GM12891 (cell line): ENCODE data around the gene C1QTNF5.

Experiments used
- DNase-seq: peaks from one replicate; pipeline ENCODE4 v3.0.0; 2011; ENCODE audit warnings: low spot score; ENCODE audit not compliant: insufficient read length
- FAIRE-seq: peaks from 2 replicates; lab custom pipeline; 2011; peaks lifted over from hg19 to GRCh38; lab: Jason Lieb, UNC
- PAX5 ChIP-seq: IDR thresholded peaks from 2 replicates; pipeline ENCODE4 v1.6.1; 2011; ENCODE audit warnings: low read length, moderate library complexity, mild to moderate bottlenecking; ENCODE audit not compliant: insufficient read depth, severe bottlenecking
- POLR2A ChIP-seq: IDR thresholded peaks from 2 replicates; pipeline ENCODE4 v1.6.1; 2011; ENCODE audit warnings: low read depth, low read length, control low read depth
- POLR2AphosphoS5 ChIP-seq: IDR thresholded peaks from 2 replicates; pipeline ENCODE4 v1.6.1; 2011; ENCODE audit warnings: low read depth, low read length, control low read depth
- POU2F2 ChIP-seq: IDR thresholded peaks from 2 replicates; pipeline ENCODE4 v1.6.1; 2011; ENCODE audit warnings: low read depth, mild to moderate bottlenecking, control low read depth, low read length, moderate library complexity
- SPI1 ChIP-seq: IDR thresholded peaks from 2 replicates; pipeline ENCODE4 v1.6.1; 2011; ENCODE audit warnings: low read depth, low read length, control low read depth
- TAF1 ChIP-seq: IDR thresholded peaks from 2 replicates; pipeline ENCODE4 v1.6.1; 2011; ENCODE audit warnings: low read depth, low read length, control low read depth

The C1QTNF5 gene

DNA sequence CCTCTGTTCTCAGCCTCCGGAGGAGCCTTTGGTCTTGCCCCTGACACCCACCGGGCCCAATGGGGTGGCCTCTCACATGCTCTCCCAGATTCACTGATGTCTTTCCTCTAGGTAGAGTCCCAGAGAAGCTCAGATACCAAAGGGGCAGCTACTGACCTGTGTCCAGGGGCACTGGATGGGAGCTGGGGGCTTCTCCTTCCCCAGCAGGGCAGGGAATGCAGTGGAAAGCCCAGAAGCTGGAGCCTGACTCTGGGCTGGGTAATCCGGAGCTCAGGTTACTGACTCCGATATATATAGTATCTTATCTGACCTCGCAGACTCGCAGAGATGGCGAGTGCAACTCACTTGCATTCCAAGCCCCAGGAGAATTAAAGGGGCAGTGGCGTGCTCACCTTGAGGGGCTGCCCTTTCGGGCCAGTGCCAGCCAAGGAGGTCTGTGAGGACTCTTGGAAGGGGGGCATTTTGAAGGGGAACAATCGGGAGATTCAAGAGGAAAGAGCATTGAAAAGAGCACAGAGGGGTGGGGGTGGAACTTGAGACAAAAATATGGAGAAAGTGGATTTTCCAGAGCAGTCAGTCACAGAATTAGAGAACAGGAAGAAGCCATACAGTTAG lies 38.3 kb upstream of the C1QTNF5 start:
- TF ChIP-seq SPI1 (no peak), POLR2A (no peak), POU2F2 (no peak), PAX5 (no peak), POLR2AphosphoS5 (no peak), TAF1 (no peak)
- DNase-seq, result no peak
- no peak for FAIRE-seq

DNA sequence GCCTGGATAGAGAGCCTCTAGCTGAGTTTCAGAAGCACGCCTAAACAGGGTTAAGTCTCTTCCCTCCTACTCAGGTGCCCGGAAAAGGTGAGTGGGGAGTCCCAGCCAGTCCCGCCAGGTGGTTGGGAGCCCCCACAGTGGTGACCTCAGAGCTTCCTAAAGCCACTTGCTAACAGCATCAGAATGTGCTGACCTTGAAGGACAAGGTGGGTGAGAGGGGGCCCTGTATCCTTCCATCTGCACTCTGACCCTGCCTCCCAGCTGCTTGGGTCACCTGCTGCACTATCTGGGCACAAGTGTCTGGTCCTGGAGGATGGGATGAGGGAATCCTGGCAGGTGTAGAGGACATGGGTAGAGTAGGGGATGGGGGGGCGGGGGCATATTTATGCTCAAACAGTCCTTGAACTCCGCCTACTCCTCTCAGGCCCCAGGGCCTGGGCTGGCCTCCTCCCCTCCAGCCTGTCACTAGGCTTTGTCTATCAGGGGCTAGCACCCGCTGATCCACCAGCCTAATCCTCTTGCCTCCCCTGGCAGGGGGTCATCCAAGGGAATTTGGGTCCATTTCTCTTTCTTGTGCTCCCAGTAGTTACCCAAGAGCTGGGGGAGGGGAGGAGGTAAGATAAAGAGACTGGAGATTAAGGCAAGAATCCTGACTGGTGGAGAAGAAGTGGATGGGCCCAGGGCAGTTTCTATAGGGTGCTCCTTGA lies 37.4 kb upstream of the C1QTNF5 start:
- no peak for TF ChIP-seq POLR2A
- no peak for TF ChIP-seq PAX5
- no peak for TF ChIP-seq SPI1
- no peak for TF ChIP-seq POLR2AphosphoS5
- TF ChIP-seq TAF1, result no peak
- TF ChIP-seq POU2F2, result no peak
- no peak for DNase-seq
- FAIRE-seq, result no peak

DNA sequence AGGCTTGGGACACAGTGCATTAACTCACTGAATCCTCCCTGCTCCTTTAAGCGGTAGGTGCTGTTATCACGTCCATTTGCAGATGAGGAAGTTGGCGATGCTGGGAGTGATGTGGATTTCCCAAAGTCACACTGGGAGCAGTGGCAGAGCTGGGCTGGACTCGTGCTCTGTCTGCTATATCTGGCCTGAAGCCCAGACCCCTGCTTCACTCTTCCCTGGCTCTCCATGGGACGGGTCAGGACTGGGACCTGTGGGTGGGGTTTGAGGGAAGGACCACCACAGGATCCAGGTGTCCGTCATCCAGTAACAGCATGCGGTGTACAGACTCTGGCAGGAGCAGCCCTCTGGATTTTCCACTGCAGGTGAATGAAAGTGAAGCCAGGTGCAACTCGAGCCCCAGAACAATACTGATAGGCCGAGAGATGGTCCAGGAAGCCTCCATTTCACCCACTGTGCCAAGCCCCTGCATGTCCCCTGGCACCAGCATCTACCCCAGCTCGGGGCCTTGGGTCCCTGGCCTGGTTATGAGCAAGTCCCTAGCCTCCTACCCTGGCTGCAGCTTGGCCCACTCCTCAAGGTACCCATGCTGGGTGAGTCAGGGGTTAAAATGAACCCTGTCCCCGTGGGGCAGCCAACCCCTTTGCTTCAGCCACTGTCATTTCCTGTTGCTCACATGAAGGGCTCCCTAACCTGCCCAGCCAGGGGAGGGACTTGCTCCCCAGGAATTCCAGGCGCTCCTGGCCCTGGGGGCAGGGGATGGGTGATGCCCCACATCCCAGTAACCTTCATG lies 36.6 kb upstream of the C1QTNF5 start:
- DNase-seq, result no peak
- FAIRE-seq, result no peak
- TF ChIP-seq POLR2A, result no peak
- no peak for TF ChIP-seq POU2F2
- no peak for TF ChIP-seq POLR2AphosphoS5
- no peak for TF ChIP-seq SPI1
- TF ChIP-seq TAF1, result no peak
- TF ChIP-seq PAX5, result no peak

DNA sequence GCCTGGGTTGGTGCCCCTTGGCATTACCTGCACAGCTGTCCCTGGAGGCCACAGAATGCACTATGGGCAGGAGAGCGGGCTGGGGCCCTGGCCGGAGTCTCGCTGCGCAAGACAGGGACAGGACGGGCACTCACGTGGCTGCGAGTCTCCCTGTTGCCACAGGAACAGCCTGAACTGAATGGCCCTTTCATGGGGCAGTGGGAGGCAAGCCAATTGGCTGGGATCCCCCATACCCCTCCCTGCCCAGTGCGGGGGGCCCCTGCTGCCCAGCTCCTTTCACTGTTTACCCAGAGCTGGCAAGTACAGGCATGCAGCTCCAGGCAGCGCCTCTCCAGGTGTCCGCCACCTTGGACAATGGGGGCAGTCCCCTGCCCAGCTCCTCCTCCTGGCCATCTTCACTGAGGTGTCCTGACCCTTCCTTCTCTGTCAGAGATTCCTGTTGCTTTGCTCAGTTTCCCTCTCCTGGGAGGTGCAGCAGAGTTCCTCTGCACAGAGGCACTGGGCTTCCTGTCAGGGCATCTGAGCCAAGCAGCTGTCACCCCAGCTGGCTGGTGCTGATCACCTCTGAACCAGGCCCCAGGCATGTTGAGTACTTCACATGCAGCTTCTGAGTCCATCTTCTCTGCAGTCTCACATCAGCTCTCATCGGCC lies 35.6 kb upstream of the C1QTNF5 start:
- TF ChIP-seq POLR2A (no peak), TAF1 (no peak), POU2F2 (no peak), PAX5 (no peak), POLR2AphosphoS5 (no peak), SPI1 (no peak)
- DNase-seq (no peak), FAIRE-seq (no peak)

DNA sequence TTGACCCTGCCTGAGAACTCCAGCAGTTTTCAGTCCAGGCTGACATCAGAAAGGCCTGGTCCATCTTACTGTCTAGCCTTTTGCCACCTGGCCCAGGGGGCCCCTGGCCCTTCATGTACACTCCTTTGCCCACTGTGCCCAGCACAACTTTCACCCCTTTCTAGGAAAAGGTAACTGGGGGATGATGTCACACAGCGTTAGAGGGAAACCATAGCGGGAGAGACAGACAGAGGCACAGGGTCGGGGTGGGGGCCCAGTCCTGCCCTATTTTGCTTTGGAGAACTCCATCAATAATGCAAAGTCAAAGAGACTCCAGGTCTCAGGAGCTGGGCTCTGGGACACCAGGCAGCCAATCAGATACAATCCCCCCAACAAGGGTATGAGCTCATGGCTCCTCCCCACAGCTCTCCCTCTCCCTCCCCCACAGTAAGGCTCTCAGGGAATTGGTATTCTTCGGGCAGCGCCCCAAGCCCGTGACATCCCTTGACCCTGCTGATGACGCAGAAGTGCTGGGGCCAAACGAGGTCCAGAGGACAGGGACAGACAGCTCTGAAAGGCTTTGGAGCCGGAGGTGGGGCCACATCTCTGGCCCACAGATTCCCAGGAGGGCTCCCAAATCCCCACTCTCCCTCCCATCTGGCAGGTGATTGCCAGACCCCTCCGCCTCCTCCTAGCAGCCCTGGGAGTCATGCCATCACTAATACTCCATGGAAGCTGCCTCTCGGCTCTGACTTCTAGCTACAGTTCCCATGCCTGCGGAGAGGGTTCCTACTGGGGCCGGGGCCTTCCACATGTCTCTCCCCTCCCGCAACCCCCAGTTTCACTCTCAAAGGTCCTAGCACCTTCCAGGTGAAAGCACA lies 34.9 kb upstream of the C1QTNF5 start:
- DNase-seq, result no peak
- TF ChIP-seq POLR2A (no peak), PAX5 (no peak), SPI1 (no peak), POLR2AphosphoS5 (no peak), TAF1 (no peak), POU2F2 (no peak)
- no peak for FAIRE-seq

DNA sequence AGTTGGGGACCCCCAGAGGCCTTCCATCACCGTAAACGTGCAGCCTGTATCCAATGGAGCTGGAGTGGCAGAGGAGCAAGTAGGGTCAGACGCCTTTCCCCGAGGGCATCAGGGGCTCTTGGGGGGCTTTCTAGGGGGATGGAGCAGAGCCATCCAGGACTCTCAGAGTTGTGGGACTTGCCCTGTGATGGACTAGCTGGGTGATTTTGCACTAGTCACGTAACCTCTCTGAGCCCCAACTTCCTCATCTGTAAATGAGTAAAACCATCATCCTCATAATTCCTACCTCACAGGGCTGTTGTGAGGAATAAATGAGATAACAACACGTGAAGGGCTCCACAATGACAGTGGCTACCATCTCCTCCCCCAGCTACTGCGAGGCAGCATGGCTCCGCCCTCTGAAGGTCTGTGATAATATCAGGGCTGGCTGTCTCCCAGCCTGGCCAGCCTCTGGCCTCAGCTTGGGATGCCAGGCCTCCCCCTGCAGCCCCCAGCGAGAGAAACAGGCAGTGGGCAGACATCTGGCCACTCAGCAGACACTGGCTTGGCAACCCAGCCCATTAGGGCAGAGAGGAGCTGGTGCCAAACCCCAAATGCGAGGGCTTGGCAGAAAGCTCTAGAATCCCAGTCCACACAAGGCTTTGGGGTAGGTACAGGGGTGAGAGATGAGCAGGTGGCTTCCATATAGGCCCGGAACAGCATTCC lies 34.1 kb upstream of the C1QTNF5 start:
- no peak for DNase-seq
- TF ChIP-seq SPI1, result no peak
- TF ChIP-seq POLR2AphosphoS5, result no peak
- TF ChIP-seq POU2F2, result no peak
- TF ChIP-seq POLR2A, result no peak
- TF ChIP-seq PAX5, result no peak
- TF ChIP-seq TAF1, result no peak
- no peak for FAIRE-seq

DNA sequence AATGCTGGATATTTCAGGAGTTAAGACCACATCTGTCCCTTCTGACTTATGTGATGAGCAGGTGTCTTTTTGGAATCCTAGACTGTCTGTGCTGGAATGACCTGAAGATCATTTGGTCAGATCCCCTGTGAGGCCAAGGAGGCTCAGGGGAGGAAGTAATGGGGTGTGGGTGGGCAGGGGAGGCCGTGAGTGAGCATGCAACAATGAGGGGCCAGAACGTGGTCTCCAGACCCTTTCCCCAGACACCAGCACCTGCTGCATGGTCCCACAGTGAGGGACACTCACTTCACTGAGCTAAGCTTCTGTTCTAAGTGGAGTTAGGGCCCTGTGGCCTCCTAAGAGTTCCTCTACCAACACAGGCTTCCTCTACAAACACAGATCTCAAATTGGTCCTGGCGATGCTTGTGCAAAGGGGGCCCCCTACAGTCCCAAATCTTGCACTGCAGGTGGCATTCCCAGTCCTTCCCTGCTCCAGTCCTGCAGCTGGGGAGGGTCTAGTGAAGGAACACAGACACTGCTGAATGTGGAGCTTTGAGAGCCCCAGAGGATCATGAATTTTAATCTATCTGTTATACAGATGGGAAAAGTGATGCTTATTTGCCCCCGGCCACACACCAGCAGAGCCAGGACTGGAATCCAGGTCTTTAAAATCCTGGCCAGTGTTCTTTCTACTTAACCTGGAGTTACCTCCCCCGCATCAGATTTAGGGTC lies 33.4 kb upstream of the C1QTNF5 start:
- TF ChIP-seq SPI1, result no peak
- no peak for TF ChIP-seq PAX5
- no peak for TF ChIP-seq TAF1
- no peak for TF ChIP-seq POU2F2
- no peak for TF ChIP-seq POLR2A
- TF ChIP-seq POLR2AphosphoS5, result no peak
- DNase-seq (no peak), FAIRE-seq (peak; percentile 38)
